MM.1S (cell line): ENCODE data around the gene WDR64.

Experiments
- CTCF ChIP-seq: fragments of 300-600 bp; sonication (generic); IDR thresholded peaks from 2 replicates; pipeline ENCODE4 v1.5.1; 2016; ENCODE audit warnings: antibody characterized with exemption, low read length, mixed read lengths
- EZH2 ChIP-seq: fragments of 300-600 bp; sonication (generic); optimal IDR thresholded peaks from 2 replicates; pipeline ENCODE3; 2017; ENCODE audit warnings: low read depth, mild to moderate bottlenecking, antibody characterized with exemption, low read length, mixed read lengths
- EZH2phosphoT487 ChIP-seq: fragments of 300-600 bp; sonication (generic); IDR thresholded peaks from 2 replicates; pipeline ENCODE4 v1.6.1; 2018; ENCODE audit warnings: antibody characterized with exemption, low read length

- TF ChIP-seq CTCF, result no peak
- no peak for TF ChIP-seq EZH2
- TF ChIP-seq EZH2phosphoT487, result no peak
These were observed 22.8 kb downstream of the WDR64 start for GRCh38 chr1:241674805-241675384.
